ENCODE measurements around the gene TSSC4. TPM values are rescaled to one million over a fixed set of nuclear protein-coding genes. Genes with fewer than 3 reads are reported as not detected.

Gene TSSC4
- total RNA-seq, 2 experiments from 2014 or later = 40.4 to 50.9 TPM

- Histone ChIP-seq H3K36me3 (ENCODE audit: insufficient read depth, low read length) (no peaks in the 10 kb centered on the region), H3K4me3 (ENCODE audit: low read depth, low read length, poor library complexity, severe bottlenecking) (no peak overlapping the region), H3K4me1 (ENCODE audit: insufficient read depth, low read length, poor library complexity, severe bottlenecking) (no peaks in the 10 kb centered on the region), H3K4me2 (ENCODE audit: low read length) (no peak overlapping the region), H3K9me2 (ENCODE audit: insufficient read depth, low read length) (no peaks in the 10 kb centered on the region), H3K27ac (ENCODE audit: low read depth, low read length, poor library complexity, severe bottlenecking) (no peak overlapping the region), H4K20me1 (ENCODE audit: insufficient read depth, low read length) (no peaks in the 10 kb centered on the region), H3K79me2 (ENCODE audit: insufficient read depth, low read depth, low read length) (no peaks in the 10 kb centered on the region), H3K9me3 (ENCODE audit: low read length) (no peaks in the 10 kb centered on the region), H2AFZ (ENCODE audit: low read length) (no peak overlapping the region)
- BruUV-seq (replicated peaks) = no TSS peak
- ChIA-PET POLR2A (no interaction called here), CTCF (ENCODE audit: unreplicated experiment) (no interaction called here)
- TF ChIP-seq EZH2phosphoT487 (IDR thresholded peaks at IDR 0.05; ENCODE audit: borderline replicate concordance, low read depth, low read length) = no peak
- TF ChIP-seq, protein P1, sequence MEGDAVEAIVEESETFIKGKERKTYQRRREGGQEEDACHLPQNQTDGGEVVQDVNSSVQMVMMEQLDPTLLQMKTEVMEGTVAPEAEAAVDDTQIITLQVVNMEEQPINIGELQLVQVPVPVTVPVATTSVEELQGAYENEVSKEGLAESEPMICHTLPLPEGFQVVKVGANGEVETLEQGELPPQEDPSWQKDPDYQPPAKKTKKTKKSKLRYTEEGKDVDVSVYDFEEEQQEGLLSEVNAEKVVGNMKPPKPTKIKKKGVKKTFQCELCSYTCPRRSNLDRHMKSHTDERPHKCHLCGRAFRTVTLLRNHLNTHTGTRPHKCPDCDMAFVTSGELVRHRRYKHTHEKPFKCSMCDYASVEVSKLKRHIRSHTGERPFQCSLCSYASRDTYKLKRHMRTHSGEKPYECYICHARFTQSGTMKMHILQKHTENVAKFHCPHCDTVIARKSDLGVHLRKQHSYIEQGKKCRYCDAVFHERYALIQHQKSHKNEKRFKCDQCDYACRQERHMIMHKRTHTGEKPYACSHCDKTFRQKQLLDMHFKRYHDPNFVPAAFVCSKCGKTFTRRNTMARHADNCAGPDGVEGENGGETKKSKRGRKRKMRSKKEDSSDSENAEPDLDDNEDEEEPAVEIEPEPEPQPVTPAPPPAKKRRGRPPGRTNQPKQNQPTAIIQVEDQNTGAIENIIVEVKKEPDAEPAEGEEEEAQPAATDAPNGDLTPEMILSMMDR (conservative IDR thresholded peaks at IDR 0.05; ENCODE audit: low read length) = no peak
- no peak for DNase-seq (ENCODE audit: low spot score)
- intact Hi-C loops (cut with micrococcal nuclease; ENCODE audit: unreplicated experiment) = no loop called here
Observed at GRCh38 chr11:2415601-2416380, 15.2 kb downstream of the TSSC4 start.

DNA sequence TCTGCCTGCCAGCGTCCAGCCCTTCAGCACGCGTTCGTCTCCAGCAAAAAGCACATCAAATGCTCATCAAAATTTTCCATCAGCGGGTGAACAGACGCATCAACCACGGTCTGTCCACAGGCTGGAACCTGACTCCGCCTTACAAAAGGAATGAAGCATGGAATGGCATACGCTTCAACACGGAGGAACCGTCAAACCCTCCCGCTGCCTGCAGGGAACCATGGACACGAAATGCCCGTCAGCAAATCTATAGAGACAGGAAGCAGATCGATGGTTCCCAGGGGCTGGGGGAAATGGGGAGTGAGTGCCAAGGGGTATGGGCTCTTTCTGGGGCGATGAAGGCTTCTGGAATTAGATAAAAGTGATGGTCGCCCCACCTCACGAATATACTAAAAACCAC lies 16.2 kb downstream of the TSSC4 start:
- H3K9me2 ChIP-seq (ENCODE audit: insufficient read depth, low read length) = no peaks in the 10 kb centered on the region
- no peaks in the 10 kb centered on the region for H4K20me1 ChIP-seq (ENCODE audit: insufficient read depth, low read length)
- H3K4me2 ChIP-seq (ENCODE audit: low read length) = no peak overlapping the region
- no peaks in the 10 kb centered on the region for H3K79me2 ChIP-seq (ENCODE audit: insufficient read depth, low read depth, low read length)
- no peaks in the 10 kb centered on the region for H3K4me1 ChIP-seq (ENCODE audit: insufficient read depth, low read length, poor library complexity, severe bottlenecking)
- intact Hi-C loops (cut with micrococcal nuclease; ENCODE audit: unreplicated experiment) = no loop called here
- no TSS peak for BruUV-seq (replicated peaks)
- no peaks in the 10 kb centered on the region for H3K36me3 ChIP-seq (ENCODE audit: insufficient read depth, low read length)
- ChIA-PET CTCF (ENCODE audit: unreplicated experiment) (interaction anchor here (4.7 kb wide), 1 partner anchor 111 kb away, joined by 44 read pairs; no protein-coding TSS in a partner anchor), POLR2A (no interaction called here)
- DNase-seq (ENCODE audit: low spot score) = no peak
- no peak overlapping the region for H3K4me3 ChIP-seq (ENCODE audit: low read depth, low read length, poor library complexity, severe bottlenecking)
- H3K27ac ChIP-seq (ENCODE audit: low read depth, low read length, poor library complexity, severe bottlenecking) = no peak overlapping the region
- no peaks in the 10 kb centered on the region for H3K9me3 ChIP-seq (ENCODE audit: low read length)
- no peak for TF ChIP-seq EZH2phosphoT487 (IDR thresholded peaks at IDR 0.05; ENCODE audit: borderline replicate concordance, low read depth, low read length)
- TF ChIP-seq, protein P1 (conservative IDR thresholded peaks at IDR 0.05; ENCODE audit: low read length) = no peak
- H2AFZ ChIP-seq (ENCODE audit: low read length) = no peak overlapping the region

All from OCI-LY7 (cell line).